HuH-7.5 (cell line): Measurements from ENCODE around the gene BANF1.
A peak's percentile ranks its signal among the peaks of the same experiment; 100 is the strongest.
"Not testable (repeated sequence)": the region's sequence is repeated elsewhere in the genome, so short reads cannot be mapped to it uniquely, and the experiment has no call there.

Experiments
- DNase-seq: peaks from one replicate; pipeline ENCODE4 v3.0.0; 2011; ENCODE audit warnings: low spot score

BANF1 gene

DNA sequence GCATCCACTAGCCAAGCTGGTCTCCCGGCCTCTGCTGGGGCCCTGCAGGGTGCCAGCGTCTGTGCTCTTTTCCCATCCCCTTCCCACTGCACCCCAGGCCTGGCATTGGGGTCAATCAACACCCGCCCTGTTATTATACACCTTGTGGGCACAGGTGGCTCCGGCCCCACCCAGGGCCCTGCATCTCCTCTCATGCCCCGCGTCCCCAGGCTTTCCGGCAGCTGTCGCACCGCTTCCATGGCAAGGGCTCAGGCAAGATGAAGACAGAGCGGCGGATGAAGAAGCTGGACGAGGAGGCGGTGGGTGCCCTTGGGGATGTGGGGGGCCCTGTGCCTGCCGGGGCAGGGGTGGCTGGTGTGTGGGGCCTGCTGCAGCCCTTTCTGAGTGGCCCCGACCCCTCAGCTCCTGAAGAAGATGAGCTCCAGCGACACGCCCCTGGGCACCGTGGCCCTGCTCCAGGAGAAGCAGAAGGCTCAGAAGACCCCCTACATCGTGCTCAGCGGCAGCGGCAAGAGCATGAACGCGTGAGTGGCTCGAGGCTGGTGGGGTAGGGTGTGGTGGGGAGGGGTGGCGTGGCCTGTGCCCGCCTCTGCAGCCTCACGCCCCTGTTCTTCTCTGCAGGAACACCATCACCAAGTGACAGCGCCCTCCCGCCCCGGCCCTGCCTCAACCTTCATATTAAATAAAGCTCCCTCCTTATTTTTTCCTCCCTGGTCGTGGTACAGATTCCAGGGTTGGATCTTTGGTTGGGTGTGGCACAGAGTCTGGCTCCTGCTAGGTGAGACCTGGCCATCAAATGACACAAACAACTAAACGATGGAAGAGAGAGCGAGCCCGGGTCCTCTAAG lies 23.7 kb upstream of the BANF1 start:
- no peak for DNase-seq

DNA sequence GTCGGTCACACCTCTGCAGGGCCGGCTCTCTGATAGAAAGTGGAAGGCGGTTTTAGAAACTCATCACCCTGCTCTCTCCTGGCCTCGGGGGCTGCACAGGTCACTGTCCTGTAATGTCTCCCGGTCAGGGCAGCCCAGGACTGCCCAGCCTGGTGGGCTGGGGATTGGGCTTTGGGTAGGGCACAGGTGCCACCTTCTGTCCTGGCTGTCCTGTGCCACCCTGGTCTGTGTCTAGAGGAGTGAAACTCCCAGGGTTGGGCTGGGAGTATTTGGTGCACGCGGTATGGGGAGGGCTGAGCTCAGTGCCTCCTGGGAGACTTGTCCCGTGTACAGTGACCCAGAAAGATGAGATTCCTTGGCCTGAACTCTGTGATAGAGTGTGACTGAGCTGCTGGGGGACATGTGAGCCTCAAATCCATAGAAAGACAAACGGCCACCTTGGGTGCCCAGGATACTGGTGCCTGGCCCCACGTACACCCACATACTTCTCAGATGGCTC lies 23.0 kb upstream of the BANF1 start:
- DNase-seq = no peak

DNA sequence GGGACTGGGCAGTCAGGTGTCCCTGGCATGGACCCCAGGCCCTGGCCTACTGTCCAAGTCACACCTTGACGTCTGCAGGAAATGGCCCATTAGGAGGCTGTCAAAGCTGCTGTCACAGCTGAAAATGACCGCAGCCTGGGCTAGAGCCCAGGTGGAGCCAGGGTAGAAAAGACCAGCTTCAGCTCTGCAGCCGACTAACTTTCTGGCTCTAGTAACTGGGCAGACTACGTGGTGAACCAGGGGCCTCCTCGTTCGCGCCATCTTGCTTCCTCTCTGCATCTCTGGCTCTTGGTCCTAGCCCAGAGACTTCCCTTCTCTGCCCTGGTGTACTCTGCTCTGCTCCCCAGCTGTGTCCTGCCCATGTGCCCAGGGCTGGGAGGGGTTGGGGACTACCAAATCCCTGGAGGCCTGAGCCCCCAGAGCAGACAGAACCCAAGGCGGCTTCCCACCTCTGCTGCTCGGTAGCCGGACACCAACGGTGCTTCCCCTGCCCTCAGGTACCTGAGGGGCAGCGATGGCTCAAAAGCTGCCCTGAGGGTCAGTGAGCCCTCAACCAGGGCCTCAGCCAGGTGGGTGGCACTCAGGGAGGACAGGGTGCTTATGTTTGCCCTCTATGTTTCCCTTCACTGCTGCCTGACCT lies 21.1 kb upstream of the BANF1 start:
- DNase-seq = no peak

DNA sequence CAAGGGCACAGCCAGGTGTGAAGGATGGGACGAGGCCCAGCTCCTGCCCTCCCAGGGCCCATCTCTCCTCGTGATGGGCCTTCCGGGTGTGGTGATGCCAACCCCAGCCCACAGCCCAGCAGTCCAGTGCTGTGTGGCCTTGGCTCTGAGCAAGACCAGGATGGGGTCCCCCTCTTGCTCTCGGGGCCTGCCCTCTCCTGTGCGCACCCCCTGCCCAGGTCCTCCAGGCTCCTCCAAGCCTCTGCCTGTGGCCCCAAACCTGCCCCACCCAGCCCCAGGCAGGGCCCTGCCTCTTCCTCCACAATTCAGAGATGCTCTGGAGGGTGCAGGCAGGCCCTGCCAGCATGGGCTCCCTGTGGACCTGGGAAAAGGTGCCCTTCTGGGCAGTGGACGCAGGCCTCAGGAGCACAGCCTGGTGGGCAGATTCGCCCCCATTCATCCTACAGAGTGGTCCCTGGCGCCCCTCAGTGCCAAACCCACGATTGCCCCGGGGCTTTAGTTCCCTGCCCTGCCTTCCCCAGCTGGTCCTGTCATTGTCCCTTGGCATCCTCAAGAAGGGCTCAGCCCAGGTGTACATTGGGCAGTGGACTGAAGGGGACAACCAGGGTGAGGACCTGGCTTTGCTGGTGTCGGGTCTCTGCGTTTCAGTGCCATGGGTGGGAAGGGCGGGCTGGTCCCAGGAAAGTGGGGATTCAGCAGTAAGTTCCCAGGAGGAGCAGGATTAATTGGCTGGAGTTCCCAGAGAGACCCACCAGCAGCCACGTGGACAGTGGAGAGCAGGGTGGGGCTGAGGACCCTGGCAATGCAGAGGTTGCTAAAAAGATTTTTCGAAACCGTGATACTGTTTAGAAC lies 20.1 kb upstream of the BANF1 start:
- no peak for DNase-seq

DNA sequence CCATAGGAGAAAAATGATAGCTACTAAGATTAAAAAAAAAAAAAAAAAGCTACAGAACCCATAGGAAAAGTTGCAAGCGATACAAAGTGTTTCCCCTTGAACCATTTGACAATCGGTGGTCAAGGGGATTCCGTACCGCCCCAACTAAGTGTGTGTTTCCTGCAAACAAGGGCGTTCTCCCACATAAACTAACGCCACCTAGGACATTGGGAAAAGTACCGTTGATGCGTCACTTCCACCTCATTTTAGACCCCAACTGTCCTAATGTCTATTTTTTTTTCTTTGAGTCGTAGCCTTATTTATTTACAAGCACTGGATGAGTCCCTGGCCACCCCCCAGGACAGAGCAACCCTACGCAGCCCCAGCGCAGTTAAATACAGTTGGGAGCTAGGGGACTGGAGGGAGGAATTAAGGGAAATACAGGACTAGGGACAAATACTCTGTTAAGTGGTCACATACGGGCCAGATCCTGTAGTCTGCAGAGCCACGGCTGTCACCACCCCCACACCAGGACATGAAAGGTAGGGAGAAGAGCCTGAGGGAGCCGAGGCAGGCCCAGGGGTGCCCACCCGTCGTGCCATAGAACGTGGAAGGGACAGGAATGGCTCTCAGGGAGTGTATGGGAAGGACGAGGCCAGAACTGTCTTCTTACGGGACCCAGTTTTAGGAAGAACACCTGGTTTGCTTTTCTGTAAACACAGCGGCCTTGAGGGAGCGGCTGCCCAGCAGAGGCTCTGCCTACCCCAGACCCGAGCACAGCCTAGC lies 19.3 kb upstream of the BANF1 start:
- no peak for DNase-seq

DNA sequence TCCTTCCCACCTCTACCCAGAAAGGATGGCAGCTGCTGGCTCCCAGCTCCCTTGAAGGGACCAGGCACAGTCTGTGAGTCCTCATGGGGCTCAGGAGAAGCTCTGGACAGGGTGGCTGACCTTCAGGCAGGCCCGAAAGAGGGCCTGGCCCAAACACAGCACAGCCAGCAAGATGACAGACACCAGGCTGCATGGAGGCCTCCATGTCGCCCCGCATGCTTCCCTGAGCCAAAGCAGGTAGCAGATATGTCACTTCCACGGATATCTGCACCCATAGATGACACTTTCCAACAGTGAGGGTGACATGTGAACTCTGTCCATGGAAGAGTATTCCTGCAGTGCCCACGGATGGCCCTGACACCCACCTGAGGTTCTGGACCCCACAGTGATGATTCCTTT lies 18.7 kb upstream of the BANF1 start:
- no peak for DNase-seq

DNA sequence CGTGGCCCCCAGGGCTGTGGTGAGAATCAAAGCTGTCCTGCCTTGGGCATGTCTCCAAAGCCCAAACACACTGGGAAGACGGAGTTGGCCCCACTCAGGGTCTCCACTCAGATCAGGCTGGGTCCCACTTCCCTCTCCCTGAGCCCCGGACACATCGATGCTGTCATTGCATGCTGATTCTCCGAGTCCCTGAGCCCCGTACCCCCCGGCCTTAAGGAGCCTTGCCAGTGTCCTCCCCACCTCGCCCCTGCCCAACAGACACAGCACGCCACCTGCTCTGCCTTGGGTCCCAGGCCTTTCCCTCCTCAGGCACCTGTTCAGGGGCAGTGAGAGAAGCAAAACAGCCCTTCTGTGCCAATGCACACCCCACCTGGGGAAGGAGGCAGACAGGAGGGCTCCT lies 15.0 kb upstream of the BANF1 start:
- DNase-seq = no peak

DNA sequence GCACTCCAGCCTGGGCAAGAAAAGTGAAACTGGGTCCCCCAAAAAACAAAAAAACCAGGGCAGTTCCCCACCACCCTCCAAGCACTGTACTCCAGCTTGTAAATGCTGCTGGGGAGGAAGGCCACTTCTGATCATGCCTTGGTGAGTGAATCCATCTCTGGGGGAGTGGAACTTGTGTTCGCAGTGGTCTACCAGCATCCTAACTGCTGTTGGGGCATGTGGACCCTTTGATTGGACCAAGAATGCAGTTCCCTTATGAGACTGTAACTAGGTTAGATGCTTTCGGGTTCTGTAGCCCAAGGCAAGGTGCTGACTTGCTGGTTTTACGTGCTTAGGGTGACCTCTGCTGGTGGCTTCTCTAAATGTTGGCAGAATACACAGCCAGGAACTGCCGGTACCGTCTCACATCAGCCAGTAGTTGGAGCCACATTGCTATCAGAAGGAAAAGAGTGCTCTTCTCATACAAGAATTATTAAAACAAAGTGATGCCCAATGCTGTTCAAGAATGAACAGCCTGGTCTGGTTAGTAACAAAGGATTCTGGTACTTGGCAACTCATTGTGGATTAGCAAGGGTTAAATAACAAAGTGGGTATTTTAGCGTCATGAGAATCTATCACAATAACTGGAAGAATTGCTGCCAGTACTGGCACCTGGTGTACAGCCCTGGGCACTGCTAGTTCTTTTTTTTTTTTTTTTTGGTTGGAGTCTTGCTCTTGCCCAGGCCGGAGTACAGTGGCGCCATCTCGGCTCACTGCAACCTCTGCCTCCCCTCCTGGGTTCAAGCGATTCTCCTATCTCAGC lies 13.3 kb upstream of the BANF1 start:
- peak; percentile 82 for DNase-seq

DNA sequence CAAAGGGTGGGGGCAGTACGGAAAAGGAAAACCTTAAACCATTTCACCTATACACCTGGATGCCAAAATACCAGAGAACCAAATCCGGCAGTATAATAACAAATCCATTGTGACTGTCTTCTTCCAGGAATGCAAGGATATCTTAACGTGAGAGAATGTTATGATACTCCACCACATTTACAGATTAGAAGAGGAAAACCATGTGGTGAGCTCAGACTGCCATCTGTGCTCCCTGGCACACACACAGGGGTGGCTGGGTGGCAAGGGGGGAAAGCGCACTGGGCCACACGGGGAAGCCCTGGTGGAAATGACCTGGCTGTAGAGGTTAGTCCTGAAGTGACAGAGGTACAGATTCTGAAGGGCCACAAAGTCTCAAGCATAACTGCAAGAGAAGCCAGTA lies 10.2 kb upstream of the BANF1 start:
- no peak for DNase-seq

DNA sequence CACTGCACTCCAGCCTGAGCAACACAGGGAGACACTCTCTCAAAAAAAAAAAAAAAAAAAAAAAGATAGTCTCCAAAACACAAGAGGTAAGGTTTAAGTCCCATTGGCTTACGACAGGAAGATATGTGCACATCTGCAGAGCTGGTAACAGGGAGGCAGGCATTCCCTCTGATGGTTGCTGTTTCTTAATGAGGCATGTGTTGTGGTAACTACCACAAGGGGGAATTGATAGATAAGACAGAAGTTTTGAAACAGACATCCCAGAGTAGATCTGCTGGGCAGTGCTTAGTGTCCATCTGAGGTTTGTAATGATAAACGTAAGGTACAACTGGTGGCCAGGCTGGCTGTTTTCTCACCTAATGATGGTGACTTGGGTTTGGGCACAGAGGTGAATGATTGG lies 5.0 kb upstream of the BANF1 start:
- DNase-seq = no peak

DNA sequence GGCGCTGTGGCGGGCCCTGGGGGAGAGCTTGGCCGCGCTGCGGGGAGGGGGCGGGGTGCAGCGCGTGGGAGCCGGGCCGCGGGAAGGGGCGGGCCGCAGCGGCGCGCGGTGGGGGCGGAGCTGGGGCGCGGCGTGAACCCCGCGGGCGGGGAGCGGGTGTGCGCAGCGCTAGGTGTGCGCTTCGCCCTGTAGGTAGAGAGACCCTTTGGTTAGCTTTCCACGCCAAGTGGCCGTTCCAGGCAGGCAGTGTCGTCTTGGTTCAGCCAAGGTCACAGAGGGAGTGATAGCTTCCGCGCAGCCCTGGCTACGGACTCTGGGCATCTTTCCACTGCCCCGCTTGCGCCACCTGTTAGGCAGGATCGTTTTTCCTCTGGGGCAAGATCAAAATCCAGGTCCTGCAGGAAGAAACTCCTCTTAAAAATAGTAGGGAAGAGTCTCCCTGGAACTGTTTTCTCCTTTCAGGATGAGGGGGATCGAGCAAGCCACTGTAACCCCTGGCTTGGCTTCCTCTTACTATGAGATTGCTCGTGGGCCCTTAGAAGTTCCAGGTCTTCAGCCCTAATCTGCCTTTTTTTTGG lies 434 bp downstream of the BANF1 start:
- DNase-seq = peak; percentile 67

DNA sequence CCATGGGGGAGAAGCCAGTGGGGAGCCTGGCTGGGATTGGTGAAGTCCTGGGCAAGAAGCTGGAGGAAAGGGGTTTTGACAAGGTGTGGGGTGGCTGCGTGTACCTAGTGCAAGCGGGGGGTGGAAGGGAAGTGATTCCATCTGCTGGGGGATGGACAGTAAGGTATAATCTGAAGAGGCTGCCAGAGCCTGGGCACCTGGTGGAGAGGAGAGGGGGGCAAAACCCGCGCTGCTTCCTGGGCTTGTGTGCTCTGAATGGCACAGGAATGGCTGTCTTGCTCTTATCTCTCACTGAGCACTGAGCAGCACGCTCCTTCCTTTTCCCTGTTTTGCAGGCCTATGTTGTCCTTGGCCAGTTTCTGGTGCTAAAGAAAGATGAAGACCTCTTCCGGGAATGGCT lies 988 bp downstream of the BANF1 start:
- DNase-seq = no peak

DNA sequence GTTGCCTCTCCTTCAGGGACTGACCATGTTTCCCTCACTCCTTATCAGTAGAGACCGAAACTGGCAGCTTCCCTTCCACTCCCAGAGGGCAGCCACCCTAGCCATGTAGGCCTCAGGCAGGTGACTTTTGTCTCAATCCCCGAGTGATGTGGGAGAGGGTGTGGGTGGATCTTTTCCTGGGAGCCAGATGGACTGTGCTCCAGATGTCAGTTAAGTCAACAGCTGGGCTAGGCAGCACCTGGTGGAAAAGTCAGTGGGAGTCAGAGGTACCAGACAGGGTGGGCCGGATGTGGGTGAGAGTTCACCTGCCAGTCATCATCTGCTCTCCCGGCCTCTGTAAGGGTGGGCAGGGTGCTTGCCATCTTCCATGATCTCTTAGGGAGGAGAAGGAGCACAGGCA lies 1.9 kb downstream of the BANF1 start:
- DNase-seq = no peak

DNA sequence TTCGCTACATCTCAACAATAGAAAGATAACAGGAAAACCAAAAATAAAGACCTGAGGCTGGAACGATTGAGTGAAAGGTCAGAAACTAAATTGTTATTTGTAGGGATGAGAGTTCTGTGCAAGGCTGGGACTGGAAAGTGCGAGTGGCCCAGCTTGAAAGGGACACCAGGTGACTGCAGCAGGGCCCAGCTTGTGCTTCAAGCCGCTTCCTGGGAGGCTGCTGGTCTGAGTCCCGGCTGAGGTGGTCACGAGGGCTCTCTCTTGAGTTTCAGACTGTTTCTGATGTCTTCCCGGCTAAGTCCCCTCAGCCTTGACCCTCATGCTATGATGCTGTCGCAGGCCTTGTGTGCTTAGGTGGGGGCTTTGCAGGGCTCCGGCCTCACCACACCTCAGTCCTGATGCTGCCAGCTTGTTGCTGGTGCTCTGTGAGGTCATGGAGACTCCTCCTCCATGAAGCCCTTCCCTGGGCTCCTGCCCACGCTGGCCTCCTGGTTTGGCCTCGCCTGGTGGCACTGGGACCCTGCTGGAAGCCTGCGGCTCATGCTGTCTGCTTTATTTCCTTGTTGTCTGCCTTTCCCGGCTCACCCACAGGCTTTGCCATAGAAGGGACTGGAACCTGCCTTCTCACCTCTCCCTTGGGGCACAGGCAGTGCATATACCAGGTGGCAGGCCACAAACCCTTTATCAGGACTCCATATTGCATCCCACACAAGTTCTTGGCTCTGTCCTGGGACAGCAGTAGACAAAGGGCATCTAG lies 4.0 kb downstream of the BANF1 start:
- no peak for DNase-seq

DNA sequence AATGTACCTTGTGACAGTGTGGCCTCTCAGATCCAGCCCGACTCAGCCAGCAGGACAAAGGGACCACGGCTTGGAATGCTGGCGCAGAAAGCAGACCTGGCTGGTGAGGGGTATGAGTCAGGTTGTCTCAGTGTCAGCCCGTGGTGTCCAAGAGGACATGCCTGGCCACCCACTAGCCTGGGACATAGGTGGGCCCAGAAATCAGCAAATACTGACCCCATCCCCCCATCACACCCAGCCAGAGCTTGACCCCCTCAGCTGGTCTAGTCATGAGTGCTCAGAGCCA lies 4.5 kb downstream of the BANF1 start:
- no peak for DNase-seq

DNA sequence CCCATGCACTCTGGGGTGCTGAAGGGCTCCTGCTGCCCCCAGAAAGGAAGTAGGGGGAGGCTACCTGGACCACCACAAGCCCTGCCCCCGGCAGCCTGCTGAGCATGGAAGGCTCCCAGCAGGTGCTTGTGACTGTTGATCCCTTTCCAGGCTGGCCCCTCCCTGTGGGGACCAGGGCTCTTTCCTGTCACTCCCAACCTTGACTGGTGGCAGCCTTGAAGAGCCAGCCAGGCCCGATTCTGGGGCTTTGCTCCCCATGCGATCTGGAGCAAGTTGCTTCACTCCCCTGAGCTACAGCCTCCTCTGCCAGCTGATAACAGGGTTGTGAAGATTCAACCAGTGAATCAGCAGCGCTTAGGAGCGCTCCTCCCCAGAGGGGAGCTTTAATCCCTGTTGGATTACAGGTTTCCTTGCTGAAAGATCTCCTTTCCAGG lies 4.9 kb downstream of the BANF1 start:
- no peak for DNase-seq

DNA sequence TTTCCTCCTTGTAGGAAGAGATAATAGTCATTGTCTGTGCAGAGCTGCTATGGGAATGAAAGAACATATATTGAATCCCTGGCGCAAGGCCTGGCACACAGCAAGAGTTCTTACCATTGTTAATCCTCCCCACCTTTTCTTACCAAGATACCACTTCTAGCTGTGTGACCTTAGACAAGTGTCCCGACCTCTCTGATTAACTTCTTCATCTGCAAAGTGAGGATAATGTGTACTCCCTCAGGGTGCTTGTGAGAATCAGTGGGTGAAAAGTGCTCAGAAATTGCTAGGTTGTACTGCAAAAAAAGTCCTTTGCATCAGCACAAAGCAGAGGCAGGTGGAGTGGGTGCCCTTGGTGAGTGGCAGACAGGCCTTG lies 5.8 kb downstream of the BANF1 start:
- no peak for DNase-seq

DNA sequence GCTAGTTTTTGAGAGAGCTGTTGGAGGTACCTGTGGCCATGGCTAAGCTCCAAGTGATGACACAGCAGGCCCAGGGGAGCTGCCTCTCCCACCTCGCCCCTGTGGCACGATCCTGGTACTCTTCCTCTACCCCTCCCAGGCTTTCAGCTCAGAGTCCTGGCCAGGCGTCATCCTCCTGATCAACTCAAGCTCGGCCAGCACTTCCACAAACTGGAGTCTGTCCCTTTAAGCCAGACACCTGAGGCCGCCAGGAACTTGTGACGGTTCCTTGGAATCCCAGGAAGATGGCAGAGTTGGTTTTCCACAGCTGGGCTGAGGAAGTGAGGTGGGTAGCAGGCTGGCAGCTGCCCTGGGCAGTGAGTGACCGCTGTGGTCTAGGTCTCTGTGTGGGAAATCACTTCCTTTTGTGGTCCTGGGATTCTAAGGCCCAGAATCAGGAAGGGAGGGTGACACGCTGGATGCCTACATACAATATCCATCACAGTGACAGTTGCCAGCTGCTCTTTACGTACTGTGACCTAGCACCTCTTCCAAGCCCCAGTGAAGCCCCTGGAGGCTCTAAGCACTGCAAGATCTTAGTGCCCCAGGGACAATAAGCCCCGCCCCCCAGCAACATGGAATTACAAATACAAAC lies 6.3 kb downstream of the BANF1 start:
- DNase-seq = no peak

DNA sequence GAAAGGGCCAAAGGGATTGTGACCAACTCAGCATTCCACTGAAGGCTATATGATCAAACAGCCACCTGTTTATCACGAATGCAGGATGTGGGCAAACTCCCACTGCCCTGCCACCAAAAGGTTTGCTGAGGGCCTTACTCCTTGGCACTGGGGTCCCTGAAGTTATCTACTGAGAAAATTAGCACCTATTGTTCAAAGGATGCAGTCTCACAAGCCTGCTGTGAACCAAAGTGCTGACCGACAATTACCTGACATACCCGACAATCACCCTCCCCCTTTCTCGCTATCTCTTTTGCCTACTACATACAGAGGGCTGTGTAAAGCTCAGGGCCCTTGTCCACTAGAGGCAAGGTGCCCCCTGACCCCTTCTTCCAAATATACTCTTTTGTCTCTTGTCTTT lies 7.7 kb downstream of the BANF1 start:
- not testable (repeated sequence) for DNase-seq
